Neuronal stem cell (in vitro differentiated cells): Measurements from ENCODE around the gene NPHS1.
"Not testable (repeated sequence)": the region's sequence is repeated elsewhere in the genome, so short reads cannot be mapped to it uniquely, and the experiment has no call there.

Experiments used
- DNase-seq: peaks from one replicate; pipeline ENCODE4 v3.0.0-alpha.2; 2013; ENCODE audit warnings: low spot score
- H2AFZ ChIP-seq: one replicate; pipeline ENCODE4 v1.6.1; 2013; ENCODE audit warnings: mild to moderate bottlenecking, low read length, inconsistent platforms
- H2AK5ac ChIP-seq: 2 replicates; pipeline ENCODE4 v1.6.1; 2013; ENCODE audit warnings: low read depth, mild to moderate bottlenecking, inconsistent platforms, low read length, moderate library complexity, mixed read lengths
- H2BK120ac ChIP-seq: 2 replicates; pipeline ENCODE4 v1.6.1; 2013; ENCODE audit warnings: low read depth, mild to moderate bottlenecking, inconsistent platforms, low read length, moderate library complexity, mixed read lengths
- H2BK12ac ChIP-seq: one replicate; pipeline ENCODE4 v1.6.1; 2013; ENCODE audit warnings: low read length, inconsistent platforms
- H2BK15ac ChIP-seq: 2 replicates; pipeline ENCODE4 v1.6.1; 2013; ENCODE audit warnings: mild to moderate bottlenecking, low read length, inconsistent platforms, mixed read lengths
- H2BK5ac ChIP-seq: one replicate; pipeline ENCODE4 v1.6.1; 2013; ENCODE audit warnings: inconsistent platforms, mild to moderate bottlenecking, low read length, moderate library complexity
- H3K14ac ChIP-seq: one replicate; pipeline ENCODE4 v1.6.1; 2013; ENCODE audit warnings: low read length, inconsistent platforms
- H3K18ac ChIP-seq: 2 replicates; pipeline ENCODE4 v1.6.1; 2013; ENCODE audit warnings: low read length, inconsistent platforms
- H3K23ac ChIP-seq: 2 replicates; pipeline ENCODE4 v1.6.1; 2013; ENCODE audit warnings: low read depth, mild to moderate bottlenecking, mixed read lengths, low read length, inconsistent platforms; ENCODE audit not compliant: poor library complexity
- H3K27ac ChIP-seq: replicated peaks from 3 replicates; pipeline ENCODE4 v1.5.1; 2013; ENCODE audit warnings: low read length, inconsistent platforms
- H3K27me3 ChIP-seq, 3 experiments: 2 replicates each; pipeline ENCODE4 v1.6.1; 2013; ENCODE audit warnings: low read length in 3 of 3, mild to moderate bottlenecking in 2 of 3, inconsistent platforms in 1 of 3, low read depth in 1 of 3, mixed read lengths in 1 of 3, moderate library complexity in 1 of 3; ENCODE audit not compliant: control insufficient read depth in 3 of 3, insufficient read depth in 3 of 3
- H3K36me3 ChIP-seq, 2 donors: replicated peaks in 1 of 2; 2 replicates each; pipeline ENCODE4 v1.6.1; 2013; ENCODE audit warnings: low read length in 2 of 2; ENCODE audit not compliant: control insufficient read depth in 2 of 2, insufficient read depth in 2 of 2
- H3K4ac ChIP-seq: 2 replicates; pipeline ENCODE4 v1.6.1; 2013; ENCODE audit warnings: inconsistent platforms, mild to moderate bottlenecking, low read length, moderate library complexity
- H3K4me1 ChIP-seq, 2 donors: 1 replicate in 1 of 2; 2 replicates in 1 of 2; pipeline ENCODE4 v1.6.1; 2013; ENCODE audit warnings: low read length in 2 of 2, low read depth in 1 of 2; ENCODE audit not compliant: control insufficient read depth in 2 of 2, insufficient read depth in 1 of 2
- H3K4me2 ChIP-seq: one replicate; pipeline ENCODE4 v1.6.1; 2013; ENCODE audit warnings: mild to moderate bottlenecking, low read length, inconsistent platforms; ENCODE audit not compliant: insufficient read depth, poor library complexity, severe bottlenecking
- H3K4me3 ChIP-seq, 2 donors: 2 replicates each; pipeline ENCODE4 v1.5.1; 2013; ENCODE audit warnings: low read length in 2 of 2, mild to moderate bottlenecking in 2 of 2, inconsistent platforms in 1 of 2, moderate library complexity in 1 of 2
- H3K79me1 ChIP-seq: one replicate; pipeline ENCODE4 v1.6.1; 2013; ENCODE audit warnings: low read depth, mild to moderate bottlenecking, inconsistent platforms, low read length, moderate library complexity
- H3K9ac ChIP-seq: one replicate; pipeline ENCODE4 v1.6.1; 2013; ENCODE audit warnings: mild to moderate bottlenecking, low read depth, low read length, inconsistent platforms; ENCODE audit not compliant: poor library complexity
- H3K9me3 ChIP-seq, 2 donors: replicated peaks in 1 of 2; 2 replicates each; pipeline versions ENCODE3 to v1.6.1; 2013; ENCODE audit warnings: low read length in 2 of 2, mild to moderate bottlenecking in 2 of 2, inconsistent platforms in 1 of 2, low read depth in 1 of 2, mixed read lengths in 1 of 2, moderate library complexity in 1 of 2; ENCODE audit not compliant: control insufficient read depth in 2 of 2, insufficient read depth in 1 of 2
- H4K8ac ChIP-seq: one replicate; pipeline ENCODE4 v1.6.1; 2013; ENCODE audit warnings: low read depth, mild to moderate bottlenecking, inconsistent platforms, low read length, moderate library complexity
- H4K91ac ChIP-seq: one replicate; pipeline ENCODE4 v1.6.1; 2013; ENCODE audit warnings: low read length, low read depth, mild to moderate bottlenecking, inconsistent platforms; ENCODE audit not compliant: poor library complexity
- WGBS, 2 donors: extraction: QIAGEN DNeasy Blood & Tissue Kit; methylation state at CpG; one replicate each; pipeline ENCODE4 v1.1.7; 2013; ENCODE audit warnings: missing lambda C conversion rate in 2 of 2, mixed read lengths in 1 of 2; ENCODE audit not compliant: insufficient read length in 2 of 2, insufficient replicate concordance in 1 of 2; ENCODE audit errors: extremely low coverage in 2 of 2; 5-methylcytosine and 5-hydroxymethylcytosine counted together

Gene NPHS1

DNA sequence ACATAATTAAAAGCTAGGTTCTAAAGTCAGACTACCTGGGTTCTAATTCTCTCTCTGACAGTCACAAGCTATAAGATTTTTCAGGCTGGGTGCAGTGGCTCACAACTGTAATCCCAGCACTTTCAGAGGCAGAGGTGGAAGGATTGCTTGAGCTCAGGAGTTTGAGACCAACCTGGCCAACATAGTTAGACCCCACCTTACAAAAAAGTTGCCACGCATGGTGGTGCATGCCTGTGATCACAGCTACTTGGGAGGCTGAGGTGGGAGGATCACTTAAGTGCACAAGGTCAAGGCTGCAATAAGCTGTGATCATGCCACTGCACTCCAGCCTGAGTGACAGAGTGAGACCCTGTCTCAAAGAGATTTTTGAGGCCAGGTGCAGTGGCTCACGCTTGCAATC, 42.0 kb upstream of the NPHS1 start:
- H3K4me1 ChIP-seq = peaks cover 0 to 3% of the 10 kb centered on the region in 2 donors
- no peak overlapping the region for H4K91ac ChIP-seq
- no peak overlapping the region for H3K9ac ChIP-seq
- peaks cover 5% of the 10 kb centered on the region for H3K79me1 ChIP-seq
- no peak overlapping the region for H2BK15ac ChIP-seq
- H3K14ac ChIP-seq = no peak overlapping the region
- H2BK12ac ChIP-seq = no peak overlapping the region
- no peak overlapping the region for H3K23ac ChIP-seq
- no peak overlapping the region for H3K4me2 ChIP-seq
- H3K27me3 ChIP-seq = peaks cover 0 to 2% (median 0%) of the 10 kb centered on the region in 3 experiments
- no peak overlapping the region for H2AFZ ChIP-seq
- H2BK5ac ChIP-seq = no peak overlapping the region
- no peak overlapping the region for H3K4me3 ChIP-seq
- DNase-seq = no peak
- no peak overlapping the region for H3K18ac ChIP-seq
- H4K8ac ChIP-seq = no peak overlapping the region
- H3K9me3 ChIP-seq = no peaks in the 10 kb centered on the region
- peaks cover 22 to 42% of the 10 kb centered on the region in 2 donors for H3K36me3 ChIP-seq
- no peak overlapping the region for H3K4ac ChIP-seq
- H2BK120ac ChIP-seq = no peak overlapping the region
- no CpG with 5 or more reads among the region's 2 CpGs for WGBS, 2 donors
- H2AK5ac ChIP-seq = no peak overlapping the region
- H3K27ac ChIP-seq = no peak overlapping the region

DNA sequence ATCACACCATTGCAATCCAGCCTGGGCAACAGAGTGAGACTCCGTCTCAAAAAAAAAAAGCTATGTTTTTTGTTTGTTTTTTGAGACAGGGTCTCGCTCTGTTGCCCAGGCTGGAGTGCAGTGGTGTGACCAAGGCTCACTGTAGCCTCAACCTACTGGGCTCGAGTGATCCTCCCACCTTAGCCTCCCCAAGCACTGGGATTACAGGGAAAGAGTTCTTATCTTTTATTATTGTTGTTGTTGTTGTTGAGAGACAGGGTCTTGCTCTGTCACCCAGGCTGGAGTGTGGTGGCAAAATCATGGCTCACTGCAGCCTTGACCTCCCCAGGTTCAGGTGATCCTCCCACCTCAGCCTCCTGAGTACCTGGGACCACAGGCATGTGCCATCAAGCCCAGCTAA, 39.5 kb upstream of the NPHS1 start:
- WGBS, 2 donors = no CpG with 5 or more reads among the region's 3 CpGs
- not testable (repeated sequence) for H3K9ac ChIP-seq, H3K79me1 ChIP-seq, H4K91ac ChIP-seq, DNase-seq, H4K8ac ChIP-seq, H2BK120ac ChIP-seq, H3K4me1 ChIP-seq, H2BK5ac ChIP-seq, H3K4ac ChIP-seq, H3K27ac ChIP-seq, H3K23ac ChIP-seq, H3K27me3 ChIP-seq, H3K18ac ChIP-seq, H2BK12ac ChIP-seq, H3K9me3 ChIP-seq, H3K4me3 ChIP-seq, H2BK15ac ChIP-seq, H3K14ac ChIP-seq, H2AK5ac ChIP-seq, H3K4me2 ChIP-seq, H2AFZ ChIP-seq
- H3K36me3 ChIP-seq = peaks cover 21 to 45% of the 10 kb centered on the region in 2 donors

DNA sequence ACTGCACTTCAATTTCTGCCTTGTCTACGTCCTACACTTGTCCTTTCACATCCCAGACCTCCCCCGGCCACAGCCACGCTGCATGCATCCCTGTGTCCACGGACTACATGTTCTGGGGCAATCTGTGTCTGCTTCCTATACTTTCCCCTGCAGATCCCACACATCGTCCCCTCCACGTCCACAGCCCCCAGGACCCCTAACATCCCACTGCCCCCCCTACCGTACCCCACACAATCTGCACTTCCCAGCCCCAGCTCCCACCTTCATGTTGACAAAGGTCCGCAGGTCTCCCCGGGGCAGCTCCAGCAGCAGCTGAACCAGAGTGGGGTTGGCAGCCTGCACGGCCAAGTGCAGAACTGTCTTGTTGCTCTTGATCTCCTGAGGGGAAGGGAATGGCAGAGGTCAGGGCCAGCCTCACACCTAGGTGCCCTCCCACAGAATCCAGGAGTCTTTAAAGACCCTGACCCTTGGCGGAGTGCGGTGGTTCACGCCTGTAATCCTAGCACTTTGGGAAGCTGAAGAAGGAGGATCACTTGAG, 37.9 kb upstream of the NPHS1 start:
- no peak for DNase-seq
- Histone ChIP-seq H2AFZ (no peak overlapping the region), H3K4me2 (no peak overlapping the region), H3K36me3 (peaks cover 12 to 32% of the 10 kb centered on the region in 2 donors), H3K27me3 (no peaks in the 10 kb centered on the region), H2BK15ac (no peak overlapping the region), H3K23ac (no peak overlapping the region), H2AK5ac (no peak overlapping the region), H4K8ac (no peak overlapping the region), H4K91ac (no peak overlapping the region), H3K18ac (no peak overlapping the region), H3K4me1 (no peaks in the 10 kb centered on the region), H3K14ac (no peak overlapping the region), H3K27ac (no peak overlapping the region), H3K4ac (no peak overlapping the region), H3K4me3 (no peak overlapping the region), H2BK12ac (no peak overlapping the region), H3K9me3 (no peaks in the 10 kb centered on the region), H3K9ac (no peak overlapping the region), H2BK5ac (no peak overlapping the region), H3K79me1 (no peaks in the 10 kb centered on the region), H2BK120ac (no peak overlapping the region)
- WGBS, 2 donors = no CpG with 5 or more reads among the region's 13 CpGs

DNA sequence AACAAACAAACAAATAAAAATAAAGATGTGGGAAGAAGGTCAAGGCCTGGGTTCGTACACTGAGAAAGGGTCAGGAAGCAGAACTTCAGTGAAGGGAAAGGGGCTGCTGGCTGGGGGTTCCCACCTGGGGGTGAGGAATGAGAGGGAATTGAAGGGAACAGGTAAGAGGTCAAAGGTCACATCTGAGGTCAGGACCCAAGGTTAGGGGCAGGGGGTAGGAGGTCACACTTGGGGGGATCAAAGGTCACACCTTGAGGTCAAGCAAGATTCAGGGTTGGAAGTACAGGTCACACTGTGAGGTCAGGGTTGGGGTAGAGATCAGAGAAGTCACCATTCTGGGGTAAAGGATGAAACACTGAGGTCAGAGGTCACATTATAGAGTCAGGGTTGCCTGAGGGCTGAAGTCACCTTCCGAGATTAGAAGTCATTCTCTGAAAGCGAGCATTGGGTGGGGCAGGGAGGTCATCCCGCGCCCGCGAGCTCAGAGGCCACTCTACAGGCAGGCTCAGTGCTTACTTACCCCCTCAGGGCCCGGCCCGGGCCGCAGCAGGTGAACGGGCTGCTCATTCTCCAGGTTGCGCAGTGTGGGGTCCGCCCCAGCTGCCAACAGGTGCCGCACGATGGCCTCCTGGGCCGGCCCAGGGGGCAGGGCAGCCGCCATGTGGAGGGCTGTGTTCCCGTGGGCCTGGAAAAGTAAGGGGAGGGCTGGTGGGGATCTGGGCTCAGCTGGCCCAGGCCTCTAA, 37.2 kb upstream of the NPHS1 start:
- Histone ChIP-seq H4K91ac (no peak overlapping the region), H2BK5ac (no peak overlapping the region), H3K4me3 (no peak overlapping the region), H2AK5ac (no peak overlapping the region), H3K4ac (no peak overlapping the region), H3K79me1 (no peaks in the 10 kb centered on the region), H2BK120ac (no peak overlapping the region), H3K14ac (no peak overlapping the region), H3K27ac (no peak overlapping the region), H4K8ac (no peak overlapping the region), H3K4me1 (no peaks in the 10 kb centered on the region), H2AFZ (no peak overlapping the region), H3K36me3 (peaks cover 12 to 29% of the 10 kb centered on the region in 2 donors), H2BK15ac (no peak overlapping the region), H3K4me2 (no peak overlapping the region), H3K9me3 (no peaks in the 10 kb centered on the region), H2BK12ac (no peak overlapping the region), H3K18ac (no peak overlapping the region), H3K23ac (no peak overlapping the region), H3K9ac (no peak overlapping the region), H3K27me3 (no peaks in the 10 kb centered on the region)
- no CpG with 5 or more reads among the region's 18 CpGs for WGBS, 2 donors
- no peak for DNase-seq
